Measurements from ENCODE around the gene PPP1R3F. TPM values are rescaled to one million over a fixed set of nuclear protein-coding genes. Genes with fewer than 3 reads are reported as not detected.
A peak's percentile ranks its signal among the peaks of the same experiment; 100 is the strongest.

Gene PPP1R3F, protein sequence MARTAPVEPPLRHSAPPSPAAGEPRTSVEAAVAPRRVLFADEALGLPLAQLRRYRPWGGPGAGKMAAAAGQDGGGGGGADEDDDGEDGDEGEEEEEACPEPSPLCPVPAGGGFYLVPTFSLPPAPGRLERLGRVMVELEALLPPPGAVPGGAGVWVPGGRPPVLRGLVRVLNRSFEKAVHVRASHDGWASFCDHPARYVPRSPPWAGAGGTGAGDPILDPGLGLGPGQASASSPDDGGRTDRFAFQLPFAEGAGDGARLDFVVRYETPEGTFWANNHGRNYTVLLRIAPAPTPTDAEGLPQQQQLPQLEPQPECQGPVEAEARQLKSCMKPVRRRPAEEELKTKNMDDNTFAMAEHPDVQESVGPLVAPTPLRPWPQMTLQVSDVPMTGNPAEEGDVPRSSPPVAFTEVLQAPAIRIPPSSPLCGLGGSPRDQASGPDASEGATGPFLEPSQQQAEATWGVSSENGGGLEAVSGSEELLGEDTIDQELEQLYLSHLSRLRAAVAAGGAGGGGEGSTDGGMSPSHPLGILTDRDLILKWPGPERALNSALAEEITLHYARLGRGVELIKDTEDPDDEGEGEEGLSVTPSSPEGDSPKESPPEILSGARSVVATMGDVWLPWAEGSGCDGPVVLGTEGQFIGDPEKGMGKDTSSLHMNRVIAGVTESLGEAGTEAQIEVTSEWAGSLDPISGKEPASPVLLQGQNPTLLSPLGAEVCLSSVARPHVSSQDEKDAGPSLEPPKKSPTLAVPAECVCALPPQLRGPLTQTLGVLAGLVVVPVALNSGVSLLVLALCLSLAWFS
- total RNA-seq = 1.8 and 3.7 TPM in 2 replicates

DNA sequence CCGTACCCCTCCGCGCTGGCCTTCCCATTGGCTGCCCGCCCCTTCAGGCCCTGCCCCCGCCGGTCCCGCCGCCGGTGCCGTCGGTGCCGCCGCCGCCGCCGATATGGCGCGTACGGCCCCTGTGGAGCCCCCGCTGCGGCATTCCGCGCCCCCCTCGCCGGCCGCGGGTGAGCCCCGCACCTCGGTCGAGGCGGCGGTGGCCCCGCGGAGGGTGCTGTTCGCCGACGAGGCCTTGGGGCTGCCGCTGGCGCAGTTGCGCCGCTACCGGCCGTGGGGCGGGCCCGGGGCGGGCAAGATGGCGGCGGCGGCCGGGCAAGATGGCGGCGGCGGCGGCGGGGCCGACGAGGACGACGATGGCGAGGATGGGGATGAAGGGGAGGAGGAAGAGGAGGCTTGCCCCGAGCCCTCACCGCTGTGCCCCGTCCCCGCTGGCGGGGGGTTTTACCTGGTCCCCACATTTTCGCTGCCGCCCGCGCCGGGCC is at the start of gene PPP1R3F:
TSS of gene PPP1R3F (plus strand) at position 27 of the 482 bp plus-strand sequence. CDS start at position 104, 77 bp downstream.
- no peak for DNase-seq

DNA sequence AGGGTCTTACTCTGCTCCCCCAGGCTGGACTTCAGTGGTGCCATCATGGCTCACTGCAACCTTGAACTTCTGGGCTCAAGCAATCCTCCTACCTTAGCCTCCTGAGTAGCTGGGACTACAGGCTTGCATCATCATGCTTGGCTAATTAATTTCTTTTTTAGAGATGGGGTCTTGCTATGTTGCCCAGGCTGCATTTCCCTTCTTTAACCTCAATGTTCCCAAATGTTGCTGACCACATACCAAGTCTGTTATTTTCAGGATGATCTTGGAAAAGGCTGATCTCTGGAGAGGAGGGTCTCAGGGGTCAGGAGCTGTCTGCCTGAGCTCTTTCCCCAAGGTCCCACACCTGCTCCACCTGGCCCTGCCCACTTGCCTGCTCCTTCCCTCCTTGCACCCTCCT is 49.5 kb upstream of the PPP1R3F start:
- no peak for DNase-seq

DNA sequence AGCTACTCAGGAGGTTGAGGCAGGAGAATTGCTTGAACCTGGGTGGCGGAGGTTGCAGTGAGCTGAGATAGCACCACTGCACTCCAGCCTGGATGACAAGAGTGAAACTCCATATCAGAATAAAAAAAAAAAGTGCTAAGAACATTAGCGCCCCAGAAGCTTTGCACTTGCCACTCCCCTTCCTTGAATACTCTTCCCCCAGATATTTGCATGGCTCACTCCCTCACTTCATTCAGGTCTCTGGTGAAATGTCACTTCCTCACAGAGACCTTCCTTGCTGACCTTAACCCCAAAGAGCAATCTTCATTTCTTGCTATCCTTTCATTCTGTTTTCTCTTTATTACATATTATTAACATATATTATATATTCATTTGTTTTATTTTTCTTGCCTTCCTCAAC is 47.7 kb upstream of the PPP1R3F start:
- DNase-seq = no peak

DNA sequence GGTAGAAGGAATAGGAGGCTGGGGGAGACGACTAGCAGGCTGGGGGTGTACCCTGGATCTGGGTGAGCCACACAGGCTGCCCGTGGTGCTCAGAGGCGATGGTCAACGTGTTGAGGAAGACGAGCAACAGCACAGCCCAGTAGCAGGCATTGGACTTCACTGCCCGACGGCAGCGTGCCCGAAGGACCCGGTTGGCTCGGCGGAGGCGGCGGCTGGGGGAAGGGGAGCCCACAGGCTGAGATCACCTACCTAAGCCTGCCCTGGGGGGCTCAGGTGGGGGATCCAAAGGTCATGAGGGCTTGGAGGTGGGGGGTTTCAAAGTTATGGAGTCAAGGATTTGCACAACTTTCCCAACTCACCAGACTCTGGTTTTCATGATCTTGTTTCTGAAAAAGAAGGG is 43.7 kb upstream of the PPP1R3F start:
- DNase-seq = no peak

DNA sequence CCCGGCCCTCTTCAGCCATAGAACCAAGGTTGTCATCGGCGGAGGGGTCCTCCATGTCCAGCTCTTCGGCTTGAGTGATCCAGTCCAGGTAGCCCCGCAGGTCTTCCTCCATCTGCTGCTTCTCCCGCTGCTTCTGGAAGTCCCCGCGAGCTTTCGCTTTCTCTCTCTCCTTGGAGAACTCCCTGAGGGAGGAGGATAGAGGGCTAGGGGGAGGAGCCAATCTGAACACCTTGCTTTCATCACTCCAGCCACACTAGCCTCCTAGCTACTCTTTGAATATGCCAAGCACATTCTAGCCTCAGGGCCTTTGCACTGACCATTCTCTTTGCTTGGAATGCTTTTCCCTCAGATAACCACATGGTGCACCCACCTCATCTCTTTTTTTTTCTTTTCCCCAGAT is 42.6 kb upstream of the PPP1R3F start:
- DNase-seq = no peak

DNA sequence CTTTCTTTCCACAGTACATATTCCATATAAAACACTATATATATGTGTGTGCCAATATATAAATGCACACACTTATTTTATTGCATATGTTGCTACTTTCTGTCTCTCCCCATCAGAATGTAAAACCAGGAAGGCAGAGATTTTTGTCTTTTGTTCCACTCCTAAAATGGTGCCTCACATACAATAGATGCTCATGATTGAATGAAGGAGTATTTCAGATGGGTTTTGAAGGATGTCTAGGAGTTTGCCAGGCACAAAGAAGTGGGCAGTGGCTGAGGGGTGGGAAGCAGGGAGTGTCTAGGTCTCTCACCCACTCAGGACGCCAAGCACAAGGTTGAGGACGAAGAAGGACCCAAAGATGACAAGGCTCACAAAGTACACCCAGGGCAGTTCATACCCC is 41.9 kb upstream of the PPP1R3F start:
- no peak for DNase-seq

DNA sequence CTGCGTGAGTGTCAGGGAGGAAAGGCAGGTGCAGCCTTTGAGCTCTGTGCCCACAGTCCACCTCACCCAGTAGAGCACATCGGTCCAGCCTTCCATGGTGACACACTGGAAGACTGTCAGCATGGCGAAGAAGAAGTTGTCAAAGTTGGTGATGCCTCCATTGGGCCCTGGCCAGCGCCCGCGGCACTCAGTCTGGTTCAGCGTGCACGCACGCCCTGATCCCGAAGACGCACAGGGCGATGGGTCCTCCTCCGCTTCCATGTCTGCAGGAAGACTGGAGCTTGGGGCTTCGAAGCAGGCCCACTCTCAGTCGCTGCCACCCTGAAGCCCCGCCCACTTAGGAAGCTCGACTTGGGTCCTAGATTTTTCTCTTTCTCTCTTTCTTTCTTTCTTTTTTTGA is 41.4 kb upstream of the PPP1R3F start:
- no peak for DNase-seq

DNA sequence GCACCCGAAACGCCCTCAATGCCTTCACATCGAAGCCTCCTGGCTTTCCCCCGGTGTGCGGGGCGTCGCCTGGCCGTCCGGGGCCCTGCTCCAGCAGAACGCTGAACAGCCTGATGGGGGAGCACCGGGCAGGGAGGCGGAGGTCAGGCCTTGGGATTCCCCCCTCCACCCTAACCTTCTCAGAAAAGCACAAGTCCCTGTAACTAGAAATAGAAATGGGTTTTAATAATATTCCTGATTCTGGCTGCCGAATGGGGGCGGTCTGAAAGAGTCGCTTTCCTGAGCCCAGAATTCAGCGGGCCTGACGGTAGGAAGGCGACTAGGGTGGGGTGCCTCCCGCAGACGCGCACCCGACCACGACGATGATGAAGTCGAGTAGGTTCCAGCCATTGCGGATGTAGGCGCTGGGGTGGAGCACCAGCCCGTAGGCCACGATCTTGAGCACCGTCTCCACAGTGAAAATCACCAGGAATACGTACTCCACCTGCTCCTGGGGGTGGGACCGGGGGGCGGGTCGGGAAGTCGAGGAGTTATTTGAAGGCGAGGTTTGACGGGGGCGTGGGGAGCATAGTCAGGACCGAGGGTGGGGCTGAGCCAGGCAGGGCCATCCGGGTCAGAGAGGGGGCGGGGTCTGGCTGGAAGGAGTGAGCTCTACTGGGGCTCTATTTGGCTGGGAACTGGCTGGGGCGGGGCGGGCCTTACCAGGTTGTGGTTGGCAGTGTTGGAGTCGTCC is 38.9 kb upstream of the PPP1R3F start:
- peak; percentile 17 for DNase-seq

DNA sequence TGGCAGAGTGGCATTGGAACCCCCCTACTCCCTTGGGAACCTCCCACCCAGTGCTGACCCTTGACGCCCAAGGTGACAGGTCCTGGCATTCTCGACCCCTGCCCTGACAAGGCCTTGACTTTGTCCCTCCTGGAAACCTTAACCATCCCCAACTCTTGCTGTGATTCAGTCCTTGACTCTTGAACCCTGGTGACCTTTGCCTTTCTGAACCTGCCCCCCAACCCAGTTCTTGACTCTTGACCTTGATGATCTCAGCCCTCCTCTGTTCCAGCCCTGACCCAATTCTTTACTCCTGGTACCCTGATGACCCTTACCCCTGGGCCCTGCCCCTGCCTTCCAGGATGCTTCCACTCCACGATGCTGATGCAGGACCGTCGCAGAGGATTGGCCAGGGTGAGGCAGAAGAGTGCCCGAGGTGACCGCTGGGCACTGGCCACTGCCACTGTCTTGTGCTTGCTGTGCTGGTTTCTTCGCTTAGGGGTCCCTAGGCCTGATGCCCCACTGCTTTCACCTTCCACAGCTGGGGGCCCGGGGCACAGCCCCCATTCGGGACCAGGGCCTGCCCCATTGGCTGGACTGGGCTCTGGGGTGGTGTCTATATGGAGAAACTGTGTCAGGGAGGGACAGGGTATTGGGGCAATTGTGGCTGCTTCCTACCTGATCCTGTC is 38.1 kb upstream of the PPP1R3F start:
- no peak for DNase-seq

DNA sequence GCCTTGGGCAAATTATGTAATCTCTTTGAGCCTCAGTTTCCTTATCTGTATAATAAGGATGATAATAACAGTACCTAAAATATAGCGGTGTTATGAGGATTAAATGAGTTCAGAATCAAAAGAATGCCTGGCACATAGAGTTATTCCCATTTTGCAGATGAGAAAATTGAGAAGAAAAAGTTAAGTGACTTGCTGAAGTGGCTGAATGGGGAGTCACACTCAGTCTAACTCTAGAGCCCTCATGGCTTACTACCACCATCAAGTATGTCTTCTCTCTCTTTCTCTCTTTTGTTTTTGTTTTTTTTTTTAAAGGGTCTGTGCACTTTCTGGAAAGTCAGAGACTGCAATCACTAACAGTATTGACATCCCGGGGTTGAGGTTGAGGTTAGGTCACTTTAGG is 37.1 kb upstream of the PPP1R3F start:
- DNase-seq = no peak

DNA sequence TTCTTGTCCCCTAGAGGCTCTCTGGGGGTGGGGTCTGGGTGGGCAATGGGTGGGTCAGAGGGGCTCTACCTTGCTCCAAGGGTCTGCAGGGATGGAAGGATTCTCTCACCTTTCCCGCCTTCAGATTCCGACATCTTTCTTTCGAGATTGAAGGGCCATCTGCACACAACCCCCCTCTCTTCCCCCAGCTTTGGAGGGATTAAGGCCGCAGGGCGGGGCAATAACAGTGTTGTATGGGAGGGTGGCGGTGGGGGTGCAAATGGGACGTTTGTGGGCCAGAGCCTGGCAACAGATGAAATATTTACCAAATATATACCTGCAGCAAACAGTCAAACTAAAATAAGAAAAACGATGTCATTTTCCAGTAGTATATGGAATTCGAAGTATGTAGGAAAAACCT is 36.4 kb upstream of the PPP1R3F start, which contains the start of gene CACNA1F:
TSS of gene CACNA1F (minus strand) at position 165 of the 400 bp plus-strand sequence. CDS start at position 134, 31 bp downstream.
- no peak for DNase-seq

DNA sequence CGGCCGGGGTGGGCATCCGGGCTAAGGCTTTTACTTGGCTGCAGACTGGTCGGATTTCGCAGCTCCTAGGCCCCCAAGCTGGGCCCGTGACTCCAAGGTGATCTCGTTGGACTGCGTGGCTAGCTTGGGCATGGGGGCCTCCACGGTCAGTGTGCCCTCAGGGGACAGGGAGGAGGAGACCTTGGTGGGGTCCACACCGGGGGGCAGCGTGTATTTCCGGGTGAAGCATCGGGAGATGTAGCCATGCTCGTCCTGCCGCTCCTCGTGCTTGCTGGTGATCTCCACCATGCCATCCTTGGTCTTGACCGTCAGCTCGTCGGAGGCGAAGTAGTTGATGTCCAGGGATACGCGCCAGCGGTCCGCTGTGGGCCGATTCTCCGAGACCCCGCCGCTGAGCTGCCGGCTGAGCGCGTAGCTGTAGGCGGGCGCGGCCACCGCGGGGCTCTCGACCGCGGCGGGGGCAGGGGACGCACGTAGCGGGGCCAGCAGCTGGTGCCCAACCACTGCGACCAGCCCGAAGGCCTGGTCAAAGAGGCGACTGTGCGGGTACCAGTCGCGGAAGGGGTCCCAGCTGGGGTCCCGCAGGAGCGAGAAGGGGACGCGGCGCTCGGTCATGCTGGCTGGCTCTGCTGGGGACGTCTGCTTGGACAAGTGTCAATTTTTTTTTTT is 35.6 kb upstream of the PPP1R3F start:
- DNase-seq = no peak

DNA sequence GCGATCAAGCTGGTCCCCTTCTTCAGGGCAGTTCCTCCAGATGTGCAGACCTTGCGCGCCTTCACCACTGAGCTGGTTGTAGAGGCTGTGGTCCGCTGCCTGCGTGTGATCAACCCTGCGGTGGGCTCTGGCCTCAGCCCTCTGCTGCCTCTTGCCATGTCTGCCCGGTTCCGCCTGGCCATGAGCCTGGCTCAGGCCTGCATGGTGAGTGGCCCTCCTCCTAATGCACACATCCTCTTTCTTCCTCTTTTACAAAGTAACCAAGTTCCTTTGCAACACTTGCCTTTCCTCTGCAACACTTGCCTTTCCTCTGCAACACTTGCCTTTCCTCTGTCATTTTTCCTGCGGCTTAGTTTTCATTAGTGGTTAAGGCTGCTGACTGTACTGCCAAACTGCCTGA is 32.5 kb upstream of the PPP1R3F start:
- no peak for DNase-seq

DNA sequence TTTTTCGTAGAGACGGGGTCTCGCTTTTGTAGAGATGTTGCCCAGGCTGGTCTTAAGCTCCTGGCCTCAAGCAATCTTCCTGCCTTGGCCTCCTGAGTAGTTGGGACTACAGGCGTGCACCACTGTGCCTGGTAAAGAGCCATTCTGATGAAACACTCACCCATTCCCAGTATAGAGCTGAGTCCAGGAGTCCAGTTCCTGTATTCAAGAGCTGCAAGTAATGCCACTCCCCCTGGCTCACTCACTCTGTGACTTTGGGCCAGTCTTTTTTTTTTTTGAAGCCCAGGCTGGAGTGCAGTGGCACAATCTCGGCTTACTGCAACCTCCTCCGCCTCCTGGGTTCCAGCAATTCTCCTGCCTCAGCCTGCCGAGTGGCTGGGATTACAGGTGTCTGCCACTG is 30.9 kb upstream of the PPP1R3F start:
- DNase-seq = no peak

DNA sequence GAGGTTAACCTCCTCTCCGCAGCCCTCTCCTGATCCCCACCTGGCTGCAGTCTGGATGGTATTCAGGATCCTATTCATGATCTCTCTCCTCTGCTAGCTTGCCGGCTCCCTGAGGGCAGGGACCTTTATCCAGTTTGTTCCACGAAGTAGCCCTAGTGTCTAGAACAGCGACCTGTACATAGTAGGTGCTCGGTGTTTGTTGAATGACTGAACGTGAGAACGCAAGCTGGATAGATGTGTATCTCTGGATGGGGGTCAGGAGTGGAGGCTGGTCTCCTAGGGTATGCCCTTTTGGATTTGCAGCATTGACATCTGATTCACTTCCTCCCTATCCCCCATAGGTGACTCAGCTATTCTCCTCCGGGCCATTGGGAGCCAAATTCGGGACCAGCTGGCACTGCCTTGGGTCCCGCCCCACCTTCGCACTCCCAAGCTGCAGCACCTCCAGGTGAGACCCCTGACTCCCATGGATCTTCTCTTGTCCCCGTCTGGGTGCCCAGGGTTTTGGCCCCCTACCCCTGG is 27.0 kb upstream of the PPP1R3F start:
- peak; percentile 31 for DNase-seq

DNA sequence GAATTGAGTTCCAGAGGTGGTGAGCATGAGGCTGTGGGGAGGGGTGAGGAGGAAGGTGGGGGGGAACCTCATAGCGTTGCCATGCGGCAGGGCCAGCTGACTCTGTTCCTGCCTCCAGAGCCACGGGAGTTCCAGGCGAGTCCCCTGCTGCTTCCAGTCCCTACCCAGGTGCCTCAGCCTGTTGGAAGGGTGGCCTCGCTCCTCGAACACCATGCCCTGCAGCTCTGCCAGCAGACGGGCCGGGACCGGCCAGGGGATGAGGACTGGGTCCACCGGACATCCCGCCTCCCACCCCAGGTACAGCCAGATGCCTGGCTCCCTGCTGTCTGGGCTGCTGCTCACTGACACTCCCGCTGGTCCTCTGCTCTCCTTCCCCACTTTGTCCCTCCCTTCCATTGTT is 26.4 kb upstream of the PPP1R3F start:
- no peak for DNase-seq

DNA sequence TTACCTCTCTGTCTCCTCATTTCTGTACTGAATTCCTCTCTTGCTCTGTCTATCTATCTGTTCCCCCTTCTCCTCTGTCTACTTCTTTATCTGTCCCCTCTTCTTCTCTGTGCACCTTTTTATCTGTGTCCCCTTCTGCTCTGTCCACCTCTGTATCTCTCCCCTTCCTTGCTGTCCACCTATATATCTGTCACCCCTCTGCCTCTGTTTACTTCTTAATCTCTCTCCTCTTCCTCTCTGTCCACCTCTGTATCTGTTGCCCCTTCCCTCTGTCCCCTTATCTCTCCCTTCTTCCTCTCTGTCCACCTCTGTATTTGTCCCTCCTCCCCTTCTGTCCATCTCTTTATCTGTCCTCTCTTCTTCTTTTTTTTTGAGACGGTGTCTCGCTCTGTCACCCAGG is 25.4 kb upstream of the PPP1R3F start:
- no peak for DNase-seq

DNA sequence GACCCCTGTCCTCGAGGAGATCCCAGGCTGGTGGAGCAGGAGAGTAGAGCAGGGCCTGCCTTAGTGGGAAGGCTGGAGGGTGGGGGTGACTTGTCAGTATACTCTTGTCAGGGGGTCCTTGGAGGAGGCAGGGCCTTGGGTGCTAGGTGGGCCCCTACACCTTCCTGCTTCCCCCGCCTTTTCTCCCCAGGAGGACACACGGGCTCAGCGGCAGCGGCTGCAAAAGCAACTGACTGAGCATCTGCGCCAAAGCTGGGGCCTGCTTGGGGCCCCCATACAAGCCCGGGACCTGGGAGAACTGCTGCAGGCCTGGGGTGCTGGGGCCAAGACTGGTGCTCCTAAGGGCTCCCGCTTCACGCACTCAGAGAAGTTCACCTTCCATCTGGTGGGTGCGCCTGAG is 23.1 kb upstream of the PPP1R3F start:
- DNase-seq = no peak

DNA sequence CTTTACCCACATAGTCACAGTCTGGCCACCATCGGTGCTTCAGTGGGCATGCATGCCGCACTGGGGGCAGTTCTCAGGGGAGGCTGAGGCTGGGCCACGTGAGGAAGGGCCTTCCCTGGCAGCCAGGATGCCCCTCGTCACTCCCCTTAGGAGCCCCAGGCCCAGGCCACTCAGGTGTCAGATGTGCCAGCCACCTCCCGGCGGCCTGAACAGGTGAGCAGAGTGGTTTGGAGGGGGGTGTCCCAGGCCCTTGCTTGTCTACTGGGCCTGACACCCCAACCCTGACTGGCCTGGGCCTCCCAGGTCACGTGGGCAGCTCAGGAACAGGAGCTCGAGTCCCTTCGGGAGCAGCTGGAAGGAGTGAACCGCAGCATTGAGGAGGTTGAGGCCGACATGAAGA is 22.2 kb upstream of the PPP1R3F start:
- no peak for DNase-seq

DNA sequence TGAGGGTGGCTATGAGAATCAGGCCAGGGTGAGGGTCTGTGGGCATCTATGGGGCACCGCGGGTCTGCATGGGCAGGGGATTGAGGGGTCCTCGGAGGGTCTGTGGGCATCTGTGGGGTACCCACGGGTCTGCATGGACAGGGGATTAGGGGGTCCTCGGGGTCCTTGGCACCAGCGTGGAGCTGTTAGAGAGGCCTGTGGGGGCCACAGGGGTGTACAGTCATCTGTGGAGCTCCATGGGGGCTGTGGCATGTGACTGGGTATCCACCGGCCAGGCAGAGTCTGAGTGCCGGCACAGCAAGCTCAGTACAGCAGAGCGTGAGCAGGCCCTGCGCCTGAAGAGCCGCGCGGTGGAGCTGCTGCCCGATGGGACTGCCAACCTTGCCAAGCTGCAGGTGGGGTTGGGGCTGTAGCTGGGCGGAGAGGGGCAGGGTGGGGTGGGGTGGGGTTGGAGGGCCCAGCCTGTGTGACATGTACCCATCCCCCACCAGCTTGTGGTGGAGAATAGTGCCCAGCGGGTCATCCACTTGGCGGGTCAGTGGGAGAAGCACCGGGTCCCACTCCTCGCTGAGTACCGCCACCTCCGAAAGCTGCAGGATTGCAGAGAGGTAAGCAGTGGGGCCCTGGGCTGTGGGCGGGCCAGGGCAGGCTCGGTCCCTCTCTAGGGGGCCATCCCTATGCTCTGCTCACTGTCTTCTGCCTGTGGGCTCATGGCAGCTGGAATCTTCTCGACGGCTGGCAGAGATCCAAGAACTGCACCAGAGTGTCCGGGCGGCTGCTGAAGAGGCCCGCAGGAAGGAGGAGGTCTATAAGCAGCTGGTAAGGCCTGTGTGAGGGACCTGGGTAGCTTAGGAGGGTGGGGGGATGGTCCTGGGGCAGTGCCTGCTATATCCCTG is 21.4 kb upstream of the PPP1R3F start:
- DNase-seq = no peak

DNA sequence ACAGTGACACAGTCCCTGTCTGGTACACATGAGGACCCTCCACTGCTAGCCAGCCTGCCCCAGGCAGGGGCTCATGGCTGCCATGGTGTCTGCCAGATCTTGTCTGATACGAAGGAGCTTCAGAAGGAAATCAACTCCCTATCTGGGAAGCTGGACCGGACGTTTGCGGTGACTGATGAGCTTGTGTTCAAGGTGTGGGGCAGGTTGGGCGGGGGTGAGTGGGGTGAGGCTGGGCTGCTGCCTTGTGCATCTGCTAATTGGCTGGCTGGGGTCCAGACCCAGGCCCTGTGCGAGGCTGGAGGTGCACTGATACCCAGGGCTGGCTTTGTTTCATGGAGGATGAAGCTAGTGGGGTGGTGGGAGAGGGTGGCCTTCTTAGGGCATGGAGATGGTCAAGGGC is 20.5 kb upstream of the PPP1R3F start:
- no peak for DNase-seq

Measured in dermis blood vessel endothelial cell (primary cell).